H1 (cell line): ENCODE data around the gene WBP4.

Source experiments
- BACH1 ChIP-seq: IDR thresholded peaks from 2 replicates; pipeline ENCODE4 v1.6.1; 2012; ENCODE audit warnings: low read length, improper control_type of control experiment
- EZH2 ChIP-seq: fragments of 200-600 bp; sonication (generic); IDR thresholded peaks from 2 replicates; pipeline ENCODE4 v1.7.1; 2012; ENCODE audit warnings: low read depth, mild to moderate bottlenecking, moderate library complexity, low read length, inconsistent platforms; ENCODE audit not compliant: severe bottlenecking
- MAFK ChIP-seq: IDR thresholded peaks from 2 replicates; pipeline ENCODE4 v1.6.1; 2012; ENCODE audit warnings: low read depth, mild to moderate bottlenecking, improper control_type of control experiment, low read length
- NRF1 ChIP-seq: IDR thresholded peaks from 2 replicates; pipeline ENCODE4 v1.6.1; 2011; ENCODE audit warnings: mild to moderate bottlenecking, low read depth, low read length, improper control_type of control experiment
- POLR2A ChIP-seq, 2 experiments: IDR thresholded peaks; 1 replicate in 1 of 2; 2 replicates in 1 of 2; pipeline ENCODE4 v1.6.1; 2011; ENCODE audit warnings: low read depth in 2 of 2, low read length in 2 of 2, mild to moderate bottlenecking in 2 of 2; ENCODE audit errors: control extremely low read depth in 1 of 2
- RAD21 ChIP-seq, 2 experiments: IDR thresholded peaks in 1 of 2; conservative IDR thresholded peaks in 1 of 2; 2 replicates each; pipeline ENCODE4 v1.6.1; 2011; ENCODE audit warnings: low read depth in 2 of 2, low read length in 2 of 2, improper control_type of control experiment in 1 of 2, inconsistent platforms in 1 of 2, mild to moderate bottlenecking in 1 of 2, moderate library complexity in 1 of 2
- SP2 ChIP-seq: IDR thresholded peaks from 2 replicates; pipeline ENCODE4 v1.6.1; 2012; ENCODE audit warnings: mild to moderate bottlenecking, low read length, inconsistent platforms
- TBP ChIP-seq: IDR thresholded peaks from 2 replicates; pipeline ENCODE4 v1.6.1; 2011; ENCODE audit warnings: low read depth, low read length, improper control_type of control experiment
- TF ChIP-seq, protein P1 (sequence below), 3 experiments: IDR thresholded peaks; 1 replicate in 2 of 3; 2 replicates in 1 of 3; pipeline versions ENCODE4 v1.5.1 to v1.6.1; 2011; ENCODE audit warnings: low read length in 3 of 3, mild to moderate bottlenecking in 3 of 3, inconsistent platforms in 2 of 3, low read depth in 1 of 3, moderate library complexity in 1 of 3; ENCODE audit not compliant: insufficient read depth in 1 of 3; ENCODE audit errors: control extremely low read depth in 1 of 3

DNA sequence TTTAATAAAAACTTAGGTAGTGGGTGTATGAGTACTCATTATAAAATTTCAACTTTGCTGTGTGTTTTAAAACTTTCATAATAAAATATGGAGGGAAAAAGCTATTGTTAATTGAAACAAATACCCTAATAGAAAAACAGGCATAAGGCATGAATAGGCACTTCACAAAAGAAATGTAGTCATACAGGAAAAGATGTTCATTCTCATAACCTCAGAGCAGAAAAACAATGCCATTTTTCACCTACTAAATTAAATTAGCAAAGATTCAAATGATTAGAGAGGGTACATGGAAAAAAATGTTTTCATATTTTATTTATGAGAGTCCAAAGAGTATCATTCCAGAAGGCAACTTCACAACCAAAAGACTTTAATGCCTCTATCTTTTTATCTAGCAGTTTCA lies 21.6 kb upstream of the WBP4 start:
- TF ChIP-seq TBP: no peak
- TF ChIP-seq SP2: no peak
- no peak for TF ChIP-seq MAFK
- TF ChIP-seq, protein P1, sequence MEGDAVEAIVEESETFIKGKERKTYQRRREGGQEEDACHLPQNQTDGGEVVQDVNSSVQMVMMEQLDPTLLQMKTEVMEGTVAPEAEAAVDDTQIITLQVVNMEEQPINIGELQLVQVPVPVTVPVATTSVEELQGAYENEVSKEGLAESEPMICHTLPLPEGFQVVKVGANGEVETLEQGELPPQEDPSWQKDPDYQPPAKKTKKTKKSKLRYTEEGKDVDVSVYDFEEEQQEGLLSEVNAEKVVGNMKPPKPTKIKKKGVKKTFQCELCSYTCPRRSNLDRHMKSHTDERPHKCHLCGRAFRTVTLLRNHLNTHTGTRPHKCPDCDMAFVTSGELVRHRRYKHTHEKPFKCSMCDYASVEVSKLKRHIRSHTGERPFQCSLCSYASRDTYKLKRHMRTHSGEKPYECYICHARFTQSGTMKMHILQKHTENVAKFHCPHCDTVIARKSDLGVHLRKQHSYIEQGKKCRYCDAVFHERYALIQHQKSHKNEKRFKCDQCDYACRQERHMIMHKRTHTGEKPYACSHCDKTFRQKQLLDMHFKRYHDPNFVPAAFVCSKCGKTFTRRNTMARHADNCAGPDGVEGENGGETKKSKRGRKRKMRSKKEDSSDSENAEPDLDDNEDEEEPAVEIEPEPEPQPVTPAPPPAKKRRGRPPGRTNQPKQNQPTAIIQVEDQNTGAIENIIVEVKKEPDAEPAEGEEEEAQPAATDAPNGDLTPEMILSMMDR (IDR thresholded peaks at IDR 0.05; ENCODE audit: control extremely low read depth in 1 of 3, insufficient read depth in 1 of 3, low read depth in 1 of 3, low read length in 3 of 3): no peak
- TF ChIP-seq POLR2A (IDR thresholded peaks at IDR 0.05; ENCODE audit: control extremely low read depth in 1 of 2, low read depth in 2 of 2, low read length in 2 of 2): no peak
- no peak for TF ChIP-seq EZH2
- TF ChIP-seq NRF1: no peak
- no peak for TF ChIP-seq RAD21 (IDR thresholded peaks at IDR 0.05 in 1 of 2, conservative IDR thresholded peaks at IDR 0.05 in 1 of 2; ENCODE audit: low read depth in 2 of 2, low read length in 2 of 2)
- TF ChIP-seq BACH1: no peak
